ENCODE results near the gene TM4SF5. TPM values are rescaled to one million over a fixed set of nuclear protein-coding genes. Genes with fewer than 3 reads are reported as not detected.

Gene TM4SF5
- total and polyA plus RNA-seq, 2 donors from 2014 or later = 0.88 to 31.3 TPM

- Histone ChIP-seq H3K9me3 (ENCODE audit: control insufficient read depth in 2 of 3, insufficient read depth in 1 of 3, low read length in 3 of 3) (no peaks in the 10 kb centered on the region), H3K27me3 (ENCODE audit: control insufficient read depth, insufficient read depth, low read length) (no peaks in the 10 kb centered on the region), H3K9ac (ENCODE audit: low read length in 3 of 3) (no peak overlapping the region), H3K36me3 (ENCODE audit: control insufficient read depth in 2 of 3, insufficient read depth in 3 of 3, low read length in 3 of 3) (peaks cover 0 to 2% (median 0%) of the 10 kb centered on the region in 3 donors), H3K4me3 (ENCODE audit: low read length in 3 of 3) (peak overlapping the region in 1 of 3 donors; percentile 56), H3K27ac (ENCODE audit: low read depth in 2 of 2, low read length in 2 of 2) (no peak overlapping the region), H3K4me1 (ENCODE audit: control insufficient read depth in 2 of 3, insufficient read depth in 2 of 3, low read depth in 1 of 3, low read length in 3 of 3) (peaks cover 0 to 4% (median 3%) of the 10 kb centered on the region in 3 donors)
- intact Hi-C loops (cut with DNase I) = no loop called here
- no peak for DNase-seq
- TF ChIP-seq CTCF (IDR thresholded peaks at IDR 0.05; ENCODE audit: borderline replicate concordance, extremely low read depth, insufficient read depth) = no peak
- FAIRE-seq = no peak
These were observed 36.7 kb downstream of the TM4SF5 start for GRCh38 chr17:4808378-4808767.

- DNase-seq = peak in 1 of 5 donors; percentile 8
These were observed 39.1 kb downstream of the TM4SF5 start for GRCh38 chr17:4810696-4811290.

GRCh38 chr17:4811471-4811870, 39.8 kb downstream of the TM4SF5 start:
- DNase-seq (no peak), FAIRE-seq (no peak)
- Histone ChIP-seq H3K27me3 (ENCODE audit: control insufficient read depth, insufficient read depth, low read length) (no peaks in the 10 kb centered on the region), H3K4me1 (ENCODE audit: control insufficient read depth in 2 of 3, insufficient read depth in 2 of 3, low read depth in 1 of 3, low read length in 3 of 3) (peaks cover 0 to 4% (median 3%) of the 10 kb centered on the region in 3 donors), H3K4me3 (ENCODE audit: low read length in 3 of 3) (no peak overlapping the region), H3K9ac (ENCODE audit: low read length in 3 of 3) (no peak overlapping the region), H3K9me3 (ENCODE audit: control insufficient read depth in 2 of 3, insufficient read depth in 1 of 3, low read length in 3 of 3) (no peaks in the 10 kb centered on the region), H3K27ac (ENCODE audit: low read depth in 2 of 2, low read length in 2 of 2) (no peak overlapping the region), H3K36me3 (ENCODE audit: control insufficient read depth in 2 of 3, insufficient read depth in 3 of 3, low read length in 3 of 3) (peaks cover 0 to 2% (median 0%) of the 10 kb centered on the region in 3 donors)
- intact Hi-C loops (cut with DNase I) = no loop called here
- TF ChIP-seq CTCF (IDR thresholded peaks at IDR 0.05; ENCODE audit: borderline replicate concordance, extremely low read depth, insufficient read depth) = no peak

More at GRCh38 chr17:4810696-4811290, 39.1 kb downstream of the TM4SF5 start:
- peaks cover 0 to 2% (median 0%) of the 10 kb centered on the region in 3 donors for H3K36me3 ChIP-seq (ENCODE audit: control insufficient read depth in 2 of 3, insufficient read depth in 3 of 3, low read length in 3 of 3)
- no peaks in the 10 kb centered on the region for H3K9me3 ChIP-seq (ENCODE audit: control insufficient read depth in 2 of 3, insufficient read depth in 1 of 3, low read length in 3 of 3)
- peaks cover 0 to 4% (median 3%) of the 10 kb centered on the region in 3 donors for H3K4me1 ChIP-seq (ENCODE audit: control insufficient read depth in 2 of 3, insufficient read depth in 2 of 3, low read depth in 1 of 3, low read length in 3 of 3)
- H3K27ac ChIP-seq (ENCODE audit: low read depth in 2 of 2, low read length in 2 of 2) = no peak overlapping the region
- TF ChIP-seq CTCF (IDR thresholded peaks at IDR 0.05; ENCODE audit: borderline replicate concordance, extremely low read depth, insufficient read depth) = no peak
- no peaks in the 10 kb centered on the region for H3K27me3 ChIP-seq (ENCODE audit: control insufficient read depth, insufficient read depth, low read length)
- H3K9ac ChIP-seq (ENCODE audit: low read length in 3 of 3) = no peak overlapping the region
- intact Hi-C loops (cut with DNase I) = no loop called here
- FAIRE-seq = no peak
- H3K4me3 ChIP-seq (ENCODE audit: low read length in 3 of 3) = no peak overlapping the region
